Activated T-helper 1 cell treated with anti-CD3 and anti-CD28 coated beads, Interleukin-12 subunit alpha, Interleukin-12 subunit beta, Interleukin-2, Interleukin-4 antibody, amounts not matched to agents 30 ng/mL and 10 ng/mL and 1 ng/mL, durations not matched to agents 14 hours and 24 hours and 36 hours (primary cell): ENCODE data around the gene INSYN2A. TPM values are rescaled to one million over a fixed set of nuclear protein-coding genes. Genes with fewer than 3 reads are reported as not detected.

Experiments
- DNase-seq: peaks from one replicate; pipeline ENCODE4 v3.0.0; 2021; ENCODE audit warnings: low spot score
- H3K27ac Mint-ChIP-seq: one replicate; pipeline ENCODE4 v1.8.0; 2021; ENCODE audit warnings: mild to moderate bottlenecking, mixed read lengths
- H3K27me3 Mint-ChIP-seq: one replicate; pipeline ENCODE4 v1.8.0; 2022; ENCODE audit warnings: mild to moderate bottlenecking, moderate library complexity, mixed read lengths; ENCODE audit not compliant: insufficient read depth
- H3K36me3 Mint-ChIP-seq: one replicate; pipeline ENCODE4 v1.8.0; 2021; ENCODE audit warnings: low read depth, mixed read lengths
- H3K4me1 Mint-ChIP-seq: one replicate; pipeline ENCODE4 v1.8.0; 2021; ENCODE audit warnings: low read depth, mixed read lengths
- H3K4me3 Mint-ChIP-seq: one replicate; pipeline ENCODE4 v1.8.0; 2021; ENCODE audit warnings: mild to moderate bottlenecking, moderate library complexity, mixed read lengths
- H3K9me3 Mint-ChIP-seq: one replicate; pipeline ENCODE4 v1.8.0; 2021; ENCODE audit warnings: mixed read lengths
- intact Hi-C: fragments of 100-400 bp; cut with micrococcal nuclease; formaldehyde crosslinking; loops from one replicate; pipeline ENCODE4 v1.15.1; 2024
- total RNA-seq: library from RNA; stranded (reverse); gene quantifications from 2 replicates; pipeline ENCODE4 v1.2.3, GENCODE V29; 2022

The INSYN2A gene
- total RNA-seq, 1 donor from 2014 or later: not detected

DNA sequence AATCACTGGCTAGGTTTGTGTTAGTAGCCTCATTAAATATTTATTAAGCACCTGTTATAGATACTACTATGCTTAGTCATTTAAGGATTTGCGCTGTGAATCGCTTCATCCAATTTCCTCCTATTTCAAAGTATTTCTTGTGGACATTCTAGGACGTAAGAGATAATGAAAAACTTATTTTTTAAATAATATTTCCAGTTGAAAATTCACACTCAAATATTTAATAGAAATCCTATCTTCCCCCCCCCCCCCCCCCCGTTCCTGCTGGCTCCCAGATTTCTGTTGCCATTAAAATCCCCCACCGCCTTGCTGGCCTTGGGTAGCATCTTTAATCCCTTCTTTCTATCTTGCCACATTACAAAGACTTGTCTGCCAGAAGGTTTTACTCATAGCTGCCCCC is 6.0 kb downstream of the INSYN2A start:
- Mint-ChIP-seq H3K4me3 (no peak overlapping the region), H3K36me3 (no peaks in the 10 kb centered on the region), H3K27me3 (peaks cover 20% of the 10 kb centered on the region), H3K27ac (no peak overlapping the region), H3K4me1 (no peaks in the 10 kb centered on the region), H3K9me3 (no peaks in the 10 kb centered on the region)
- intact Hi-C loops: no loop called here
- DNase-seq: no peak

DNA sequence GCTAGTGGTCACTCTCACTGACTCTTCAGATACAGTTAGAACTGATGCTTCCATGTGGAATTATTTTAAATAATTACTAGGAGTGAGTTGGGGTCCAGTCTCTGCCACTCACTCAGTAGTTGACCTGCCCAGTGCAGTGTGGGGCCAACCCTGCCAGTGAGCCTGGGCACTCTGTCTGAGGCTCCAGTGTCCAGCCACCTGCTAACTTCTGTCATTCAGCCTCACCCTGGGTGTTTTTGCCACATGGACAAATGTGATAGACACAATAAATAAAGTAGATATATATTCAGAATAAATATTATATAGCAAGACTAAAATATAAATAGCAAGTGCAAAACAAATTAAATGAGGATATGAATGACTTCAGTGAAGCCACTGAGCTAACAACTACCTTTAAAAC is 7.2 kb downstream of the INSYN2A start:
- intact Hi-C loops: loop anchor here (5.0 kb wide), 1 partner anchor 838 kb away; no protein-coding TSS in a partner anchor
- no peak overlapping the region for H3K4me3 Mint-ChIP-seq
- DNase-seq: no peak
- H3K9me3 Mint-ChIP-seq: no peaks in the 10 kb centered on the region
- no peaks in the 10 kb centered on the region for H3K36me3 Mint-ChIP-seq
- H3K4me1 Mint-ChIP-seq: no peaks in the 10 kb centered on the region
- H3K27ac Mint-ChIP-seq: no peak overlapping the region
- H3K27me3 Mint-ChIP-seq: peaks cover 13% of the 10 kb centered on the region

DNA sequence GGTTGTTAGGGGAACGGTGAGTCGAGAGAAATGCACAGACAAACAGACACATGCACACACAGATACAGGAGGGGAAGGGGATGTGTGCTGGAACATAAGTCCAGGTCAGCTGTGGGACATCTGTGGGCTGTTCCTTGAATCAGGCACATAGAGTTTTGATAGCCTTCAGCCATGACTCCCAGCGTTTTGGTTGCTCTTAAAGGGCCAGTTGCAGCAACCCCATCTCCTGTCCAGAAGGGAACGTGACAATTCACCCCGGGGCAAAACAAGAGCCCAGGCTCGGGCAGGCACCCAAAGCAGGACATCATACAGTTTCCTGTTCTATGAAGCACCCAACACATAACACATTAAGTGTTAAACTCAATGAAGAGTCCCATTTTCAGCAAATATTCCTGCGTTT is 9.6 kb downstream of the INSYN2A start:
- H3K4me3 Mint-ChIP-seq: no peak overlapping the region
- H3K9me3 Mint-ChIP-seq: no peaks in the 10 kb centered on the region
- H3K27ac Mint-ChIP-seq: no peak overlapping the region
- no peaks in the 10 kb centered on the region for H3K27me3 Mint-ChIP-seq
- no peaks in the 10 kb centered on the region for H3K36me3 Mint-ChIP-seq
- H3K4me1 Mint-ChIP-seq: no peaks in the 10 kb centered on the region
- intact Hi-C loops: loop anchor here (5.0 kb wide), 1 partner anchor 840 kb away; no protein-coding TSS in a partner anchor
- no peak for DNase-seq

DNA sequence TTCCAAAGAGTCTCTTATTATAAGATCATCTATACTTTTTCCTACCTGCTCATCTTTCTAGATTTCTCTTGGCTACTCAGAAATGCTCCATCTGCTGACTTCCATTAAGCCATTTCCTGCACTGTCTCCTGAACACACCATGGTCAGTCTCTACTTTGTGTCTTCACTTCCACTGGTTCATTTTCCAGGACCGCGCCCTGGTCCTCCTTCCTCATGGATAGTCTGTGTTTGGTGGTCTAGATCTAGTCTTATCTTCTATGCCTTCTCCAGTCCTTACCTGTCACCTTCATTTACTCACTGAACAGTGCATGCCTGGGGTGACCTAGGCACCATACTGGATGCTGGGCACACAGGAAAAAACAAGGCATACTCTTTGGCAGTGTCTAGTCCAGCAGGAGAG is 11.8 kb downstream of the INSYN2A start:
- DNase-seq: no peak
- intact Hi-C loops: no loop called here
- Mint-ChIP-seq H3K27me3 (peaks cover 2% of the 10 kb centered on the region), H3K4me3 (no peak overlapping the region), H3K27ac (no peak overlapping the region), H3K36me3 (no peaks in the 10 kb centered on the region), H3K9me3 (no peaks in the 10 kb centered on the region), H3K4me1 (no peaks in the 10 kb centered on the region)

DNA sequence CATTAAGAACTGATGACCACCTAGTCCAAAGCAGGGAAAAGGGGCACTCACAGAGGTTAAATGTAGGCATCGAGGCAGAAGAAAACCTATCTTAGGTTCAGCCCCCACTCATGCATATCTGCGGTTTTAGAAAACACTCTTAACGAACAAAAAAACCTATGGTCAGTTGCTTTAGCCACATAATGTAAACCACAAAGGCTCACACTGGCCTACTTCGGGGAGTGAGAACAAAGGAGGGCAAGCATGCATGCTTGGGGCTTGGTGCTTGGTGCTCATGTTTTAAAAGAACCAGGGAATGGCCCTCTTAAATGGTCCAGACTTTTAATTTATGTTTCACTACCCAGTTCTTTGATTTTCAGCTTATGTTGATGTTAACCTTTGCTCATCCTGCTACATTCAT is 14.2 kb downstream of the INSYN2A start:
- no peaks in the 10 kb centered on the region for H3K36me3 Mint-ChIP-seq
- DNase-seq: no peak
- peaks cover 2% of the 10 kb centered on the region for H3K27me3 Mint-ChIP-seq
- H3K4me1 Mint-ChIP-seq: no peaks in the 10 kb centered on the region
- H3K9me3 Mint-ChIP-seq: no peaks in the 10 kb centered on the region
- H3K4me3 Mint-ChIP-seq: no peak overlapping the region
- no peak overlapping the region for H3K27ac Mint-ChIP-seq
- intact Hi-C loops: no loop called here

DNA sequence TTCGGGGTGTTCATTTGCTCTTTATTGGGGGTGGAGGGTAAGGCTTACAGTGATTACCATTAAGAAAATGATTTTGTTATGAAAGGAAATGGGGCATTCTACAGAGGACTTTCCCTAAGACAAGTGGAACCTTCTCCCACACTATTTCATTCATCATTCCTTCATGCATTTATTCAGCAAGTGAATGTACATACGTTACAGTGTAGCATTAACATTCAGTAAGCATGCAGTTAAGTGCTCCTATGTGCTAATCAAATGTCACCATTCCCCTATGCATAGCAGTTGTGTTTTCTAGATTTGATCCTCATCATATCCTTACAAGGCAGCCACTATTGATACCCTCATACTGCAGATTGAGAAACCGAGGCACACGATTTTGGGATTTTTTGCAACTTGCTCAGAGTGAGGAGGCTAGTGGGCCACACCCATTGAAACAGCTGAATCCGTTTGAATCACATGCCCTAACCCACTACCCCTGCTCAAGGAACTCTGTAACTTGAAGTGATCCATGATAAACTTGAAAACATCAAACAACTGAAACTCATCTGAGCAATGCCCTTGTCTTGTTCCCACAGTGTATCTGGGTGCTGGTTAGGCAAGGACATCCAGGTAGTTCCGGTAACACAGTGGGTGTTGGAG is 16.7 kb downstream of the INSYN2A start:
- Mint-ChIP-seq H3K27ac (no peak overlapping the region), H3K4me1 (no peaks in the 10 kb centered on the region), H3K27me3 (peaks cover 2% of the 10 kb centered on the region), H3K9me3 (no peaks in the 10 kb centered on the region), H3K4me3 (no peak overlapping the region), H3K36me3 (no peaks in the 10 kb centered on the region)
- no peak for DNase-seq
- intact Hi-C loops: no loop called here

DNA sequence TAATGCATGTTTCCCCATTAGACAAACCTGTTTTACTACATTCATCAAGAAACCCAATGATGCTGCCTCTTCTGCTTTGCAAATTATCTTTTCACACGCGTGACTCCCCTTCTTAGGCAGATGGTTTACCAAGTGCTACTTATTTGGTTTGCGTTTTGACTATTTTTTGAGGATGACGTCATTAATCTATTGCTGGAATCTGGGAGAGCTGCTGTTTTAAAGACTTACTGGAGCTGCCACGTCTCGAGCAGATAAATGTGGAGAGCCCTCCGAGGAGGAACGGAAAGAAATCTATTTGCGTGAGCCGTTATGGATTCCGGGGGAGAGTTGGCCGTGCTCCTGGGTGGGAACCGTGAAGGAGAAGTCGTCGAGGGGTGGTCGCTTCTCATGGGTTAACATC is 19.7 kb downstream of the INSYN2A start:
- DNase-seq: no peak
- Mint-ChIP-seq H3K4me1 (no peaks in the 10 kb centered on the region), H3K27me3 (peaks cover 2% of the 10 kb centered on the region), H3K36me3 (no peaks in the 10 kb centered on the region), H3K27ac (no peak overlapping the region), H3K4me3 (no peak overlapping the region), H3K9me3 (no peaks in the 10 kb centered on the region)
- intact Hi-C loops: no loop called here

DNA sequence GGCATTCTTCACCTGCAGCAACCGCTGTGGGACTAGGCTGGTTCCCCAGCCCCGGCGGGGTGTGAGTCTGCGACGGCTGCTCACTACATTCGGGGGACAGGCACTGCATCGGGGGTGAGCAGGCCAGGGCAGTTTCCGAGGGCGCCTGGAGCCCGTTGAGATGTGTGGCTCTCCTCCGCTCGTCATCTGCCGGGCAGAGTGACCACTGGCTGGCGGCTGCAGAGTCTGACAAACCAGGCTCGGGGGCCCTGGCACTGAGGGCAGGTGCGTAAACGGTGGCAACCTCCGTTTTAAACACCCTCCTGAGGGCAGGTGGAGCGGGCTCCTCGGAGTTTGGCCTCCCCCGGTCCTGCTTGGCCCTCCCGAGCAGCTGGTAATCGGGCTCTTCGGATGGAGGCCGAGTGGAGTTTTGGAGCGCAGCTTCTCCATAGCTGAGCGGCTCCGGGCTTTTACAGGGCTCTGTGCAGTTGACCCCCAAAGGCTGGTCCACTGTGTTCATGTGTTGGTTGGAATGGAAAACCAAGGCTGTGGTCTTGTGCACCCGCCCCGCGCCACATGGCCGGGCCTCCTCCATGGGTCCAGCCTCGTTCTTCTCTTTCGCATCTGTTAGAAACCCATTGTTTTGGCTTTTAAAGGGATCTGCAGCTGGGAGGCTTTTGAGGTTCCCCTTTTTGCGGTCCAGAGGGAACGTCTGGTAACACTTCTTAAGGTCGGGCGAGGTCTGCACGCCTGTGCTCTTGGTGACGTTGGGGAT is 20.9 kb downstream of the INSYN2A start:
- no peaks in the 10 kb centered on the region for H3K36me3 Mint-ChIP-seq
- no peak for DNase-seq
- H3K4me1 Mint-ChIP-seq: no peaks in the 10 kb centered on the region
- H3K9me3 Mint-ChIP-seq: no peaks in the 10 kb centered on the region
- H3K27me3 Mint-ChIP-seq: peaks cover 2% of the 10 kb centered on the region
- no peak overlapping the region for H3K4me3 Mint-ChIP-seq
- no peak overlapping the region for H3K27ac Mint-ChIP-seq
- intact Hi-C loops: no loop called here

DNA sequence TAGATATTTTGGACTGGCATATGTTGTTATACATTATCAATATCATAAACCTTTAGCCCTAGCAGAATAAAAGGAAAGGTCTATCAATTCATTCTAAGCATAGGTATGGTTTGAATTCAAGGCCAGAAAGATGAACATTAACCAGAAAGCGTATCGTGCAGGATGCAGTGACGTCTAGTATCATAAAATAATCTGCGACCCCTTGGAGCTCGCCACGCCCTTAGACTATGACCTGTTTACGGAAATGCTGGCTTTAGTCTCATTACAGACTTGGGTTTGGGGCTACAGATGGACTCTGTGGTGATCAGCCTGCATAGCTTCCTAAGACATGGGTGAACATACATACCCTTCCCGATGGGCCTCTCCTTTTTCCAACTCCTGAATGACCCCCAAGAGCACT is 21.5 kb downstream of the INSYN2A start:
- H3K27ac Mint-ChIP-seq: no peak overlapping the region
- no peaks in the 10 kb centered on the region for H3K9me3 Mint-ChIP-seq
- no peaks in the 10 kb centered on the region for H3K4me1 Mint-ChIP-seq
- DNase-seq: no peak
- intact Hi-C loops: no loop called here
- no peak overlapping the region for H3K4me3 Mint-ChIP-seq
- no peaks in the 10 kb centered on the region for H3K36me3 Mint-ChIP-seq
- H3K27me3 Mint-ChIP-seq: peaks cover 2% of the 10 kb centered on the region

DNA sequence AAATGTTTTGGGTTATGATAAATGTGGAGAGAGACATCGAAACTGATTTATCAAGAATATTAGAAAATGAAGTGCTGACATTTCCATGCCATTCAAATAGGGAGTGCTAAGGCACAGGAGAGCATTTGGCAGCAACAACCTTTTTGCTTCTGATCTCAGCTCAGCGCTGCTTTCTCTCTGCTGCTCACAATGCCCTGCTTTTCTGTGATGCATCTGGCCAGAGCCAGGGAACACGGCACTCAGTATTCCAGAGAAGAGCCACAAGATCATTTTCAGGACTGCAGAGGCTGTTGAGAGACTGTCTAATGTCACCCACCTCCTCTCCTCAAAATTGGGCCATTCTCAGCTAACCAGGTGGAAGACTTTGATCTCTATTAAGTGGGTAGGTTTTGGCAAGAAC is 28.1 kb downstream of the INSYN2A start:
- intact Hi-C loops: no loop called here

DNA sequence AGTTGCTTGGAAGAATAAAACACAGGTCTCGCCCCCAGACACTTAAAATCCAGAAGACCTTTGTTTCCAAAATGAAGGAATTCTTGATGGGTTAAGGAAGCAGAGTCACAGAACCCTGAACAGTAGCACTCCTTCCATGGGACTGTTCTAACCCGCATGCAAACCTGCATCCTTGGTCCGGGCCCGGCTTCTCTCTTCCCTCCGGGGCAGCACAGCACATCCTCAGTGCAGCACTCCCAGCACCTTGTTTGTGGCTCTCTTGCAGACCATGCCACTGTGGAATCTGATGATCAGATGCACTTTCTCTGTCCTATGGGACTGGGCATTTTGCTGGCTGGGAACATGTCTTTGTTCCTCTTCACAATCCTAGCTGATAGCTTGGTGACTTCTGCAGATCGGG is 33.5 kb downstream of the INSYN2A start:
- no peaks in the 10 kb centered on the region for H3K9me3 Mint-ChIP-seq
- intact Hi-C loops: no loop called here
- H3K4me3 Mint-ChIP-seq: no peak overlapping the region
- H3K27ac Mint-ChIP-seq: no peak overlapping the region
- no peaks in the 10 kb centered on the region for H3K36me3 Mint-ChIP-seq
- H3K27me3 Mint-ChIP-seq: no peaks in the 10 kb centered on the region
- no peak for DNase-seq
- no peaks in the 10 kb centered on the region for H3K4me1 Mint-ChIP-seq

More for the DNA sequence above, 28.1 kb downstream of the INSYN2A start:
- Mint-ChIP-seq H3K27ac (no peak overlapping the region), H3K4me1 (no peaks in the 10 kb centered on the region), H3K9me3 (no peaks in the 10 kb centered on the region), H3K36me3 (no peaks in the 10 kb centered on the region), H3K4me3 (no peak overlapping the region), H3K27me3 (no peaks in the 10 kb centered on the region)
- DNase-seq: no peak

DNA sequence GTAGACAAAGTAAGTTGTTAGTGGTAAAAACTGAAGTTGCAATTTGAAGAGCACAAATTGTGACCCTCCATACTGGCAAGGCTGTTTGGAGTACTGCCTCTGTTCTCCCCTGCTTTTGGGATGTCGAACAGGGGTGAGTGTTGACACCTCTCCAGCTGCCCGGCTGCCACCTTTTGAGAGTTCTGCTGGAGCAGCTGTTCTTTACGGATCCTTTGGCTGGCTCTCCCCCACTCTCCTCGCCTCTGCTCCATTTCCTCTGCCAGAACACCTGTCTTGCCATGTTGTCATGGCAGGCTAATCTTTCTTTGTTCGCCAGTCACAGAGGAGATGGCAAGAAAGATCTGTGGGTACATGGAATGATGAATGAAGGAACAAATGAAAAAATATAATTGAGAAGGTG is 34.9 kb downstream of the INSYN2A start:
- Mint-ChIP-seq H3K27me3 (no peaks in the 10 kb centered on the region), H3K4me1 (no peaks in the 10 kb centered on the region)
- no peak for DNase-seq

DNA sequence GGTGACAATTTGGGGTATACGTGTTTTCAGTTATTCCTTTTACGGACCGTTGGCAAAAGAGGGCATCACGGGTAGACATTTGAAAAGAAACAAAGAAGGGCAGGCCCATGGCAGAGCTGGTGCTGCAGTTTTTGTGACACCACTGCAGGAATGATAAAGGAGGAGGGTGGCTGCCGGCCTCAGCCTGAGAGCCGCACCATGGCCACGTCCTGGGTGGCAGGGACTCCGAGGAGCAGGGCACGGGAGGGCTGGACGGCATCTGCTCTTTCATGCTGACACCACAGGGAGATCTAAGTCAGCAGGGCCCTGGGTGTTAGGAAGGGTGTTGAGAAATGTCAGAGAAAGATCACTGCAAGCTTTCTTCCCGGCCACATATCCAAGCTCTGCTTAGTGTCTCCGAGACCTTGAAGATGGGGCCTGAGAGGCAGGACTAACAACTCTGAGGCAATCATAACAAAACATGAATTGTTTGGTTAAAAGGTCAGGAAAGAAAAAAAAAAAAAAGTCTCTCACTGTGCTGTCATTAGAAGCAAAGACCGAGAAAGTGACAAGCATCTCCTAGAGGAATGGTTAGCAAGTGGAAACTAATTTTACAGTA is 36.6 kb downstream of the INSYN2A start:
- Mint-ChIP-seq H3K4me1 (no peaks in the 10 kb centered on the region), H3K9me3 (no peaks in the 10 kb centered on the region), H3K4me3 (no peak overlapping the region), H3K27me3 (peaks cover 1% of the 10 kb centered on the region), H3K36me3 (no peaks in the 10 kb centered on the region), H3K27ac (no peak overlapping the region)
- no peak for DNase-seq
- intact Hi-C loops: no loop called here

More for the DNA sequence above, 34.9 kb downstream of the INSYN2A start:
- Mint-ChIP-seq H3K27ac (no peak overlapping the region), H3K4me3 (no peak overlapping the region), H3K9me3 (no peaks in the 10 kb centered on the region), H3K36me3 (no peaks in the 10 kb centered on the region)
- intact Hi-C loops: no loop called here
